Measurements from ENCODE around the gene BEGAIN.

The BEGAIN gene

GRCh38 chr14:100575266-100575995 lies 11.8 kb downstream of the BEGAIN start:
- in situ Hi-C loops (cut with MboI; ENCODE audit: low sequenced_read_pairs, unreplicated experiment) = no loop called here
- TF ChIP-seq CTCF (IDR thresholded peaks at IDR 0.05; ENCODE audit: borderline replicate concordance, control extremely low read depth, extremely low read depth, insufficient read depth, missing control alignments) = no peak
- DNase-seq (ENCODE audit: low spot score) = no peak

- in situ Hi-C loops (cut with MboI; ENCODE audit: low sequenced_read_pairs, unreplicated experiment) = no loop called here
- no peak for DNase-seq (ENCODE audit: low spot score)
- no peak for TF ChIP-seq CTCF (IDR thresholded peaks at IDR 0.05; ENCODE audit: borderline replicate concordance, control extremely low read depth, extremely low read depth, insufficient read depth, missing control alignments)
Measured at GRCh38 chr14:100574642-100575031, 12.6 kb downstream of the BEGAIN start.

- DNase-seq (ENCODE audit: low spot score) = no peak
- no peak for TF ChIP-seq CTCF (IDR thresholded peaks at IDR 0.05; ENCODE audit: borderline replicate concordance, control extremely low read depth, extremely low read depth, insufficient read depth, missing control alignments)
- in situ Hi-C loops (cut with MboI; ENCODE audit: low sequenced_read_pairs, unreplicated experiment) = no loop called here
Measured at GRCh38 chr14:100573757-100574641, 13.2 kb downstream of the BEGAIN start.

GRCh38 chr14:100573002-100573756 lies 14.0 kb downstream of the BEGAIN start:
- in situ Hi-C loops (cut with MboI; ENCODE audit: low sequenced_read_pairs, unreplicated experiment) = no loop called here
- no peak for DNase-seq (ENCODE audit: low spot score)
- no peak for TF ChIP-seq CTCF (IDR thresholded peaks at IDR 0.05; ENCODE audit: borderline replicate concordance, control extremely low read depth, extremely low read depth, insufficient read depth, missing control alignments)

- in situ Hi-C loops (cut with MboI; ENCODE audit: low sequenced_read_pairs, unreplicated experiment) = no loop called here
- no peak for DNase-seq (ENCODE audit: low spot score)
- no peak for TF ChIP-seq CTCF (IDR thresholded peaks at IDR 0.05; ENCODE audit: borderline replicate concordance, control extremely low read depth, extremely low read depth, insufficient read depth, missing control alignments)
Measured at GRCh38 chr14:100572543-100572942, 14.7 kb downstream of the BEGAIN start.

GRCh38 chr14:100571837-100572236 lies 15.4 kb downstream of the BEGAIN start:
- in situ Hi-C loops (cut with MboI; ENCODE audit: low sequenced_read_pairs, unreplicated experiment) = no loop called here
- DNase-seq (ENCODE audit: low spot score) = no peak
- TF ChIP-seq CTCF (IDR thresholded peaks at IDR 0.05; ENCODE audit: borderline replicate concordance, control extremely low read depth, extremely low read depth, insufficient read depth, missing control alignments) = no peak
